CD8-positive, alpha-beta memory T cell (primary cell): ENCODE measurements around the gene RLN3. TPM values are rescaled to one million over a fixed set of nuclear protein-coding genes. Genes with fewer than 3 reads are reported as not detected.
"Not testable (repeated sequence)": the region's sequence is repeated elsewhere in the genome, so short reads cannot be mapped to it uniquely, and the experiment has no call there.

Source experiments
- CTCF ChIA-PET: fragments of 350-600 bp; sonication (Branson Sonifier 250); formaldehyde crosslinking; loops from one replicate; lab custom pipeline; 2021; ENCODE audit warnings: antibody characterized with exemption; lab: Charles Lee
- POLR2A ChIA-PET: fragments of 350-600 bp; sonication (Branson Sonifier 250); formaldehyde crosslinking; loops from one replicate; lab custom pipeline; 2021; ENCODE audit warnings: antibody characterized with exemption; lab: Charles Lee
- DNase-seq, 5 donors: peaks; one replicate each; pipeline versions ENCODE4 v3.0.0 to v3.0.0-alpha.2; 2020 to 2022; ENCODE audit warnings: mixed read lengths in 1 of 5
- H3K27ac ChIP-seq: one replicate; pipeline ENCODE4 v1.7.0; 2013; ENCODE audit warnings: low read depth, mild to moderate bottlenecking, low read length, moderate library complexity
- H3K27me3 ChIP-seq: 2 replicates; pipeline ENCODE4 v1.7.0; 2013; ENCODE audit warnings: low read length, mild to moderate bottlenecking; ENCODE audit not compliant: insufficient read depth, poor library complexity, severe bottlenecking
- H3K36me3 ChIP-seq: 2 replicates; pipeline ENCODE4 v1.7.0; 2013; ENCODE audit warnings: mild to moderate bottlenecking, low read length, moderate library complexity; ENCODE audit not compliant: insufficient read depth
- H3K4me1 ChIP-seq: 2 replicates; pipeline ENCODE4 v1.7.0; 2013; ENCODE audit warnings: mild to moderate bottlenecking, low read length, moderate library complexity; ENCODE audit not compliant: insufficient read depth
- H3K4me3 ChIP-seq: 2 replicates; pipeline ENCODE4 v1.7.0; 2013; ENCODE audit warnings: mild to moderate bottlenecking, low read length
- H3K9me3 ChIP-seq: 2 replicates; pipeline ENCODE4 v1.7.0; 2013; ENCODE audit warnings: mild to moderate bottlenecking, low read length
- H3K27ac Mint-ChIP-seq, 8 donors: one replicate each; pipeline ENCODE4 v1.8.0; 2020 to 2021; ENCODE audit warnings: mixed read lengths in 8 of 8, mild to moderate bottlenecking in 6 of 8, inconsistent platforms in 3 of 8, moderate library complexity in 3 of 8
- H3K27me3 Mint-ChIP-seq, 2 donors: one replicate each; pipeline ENCODE4 v1.8.0; 2020 to 2021; ENCODE audit warnings: mixed read lengths in 2 of 2, mild to moderate bottlenecking in 1 of 2, moderate library complexity in 1 of 2
- H3K36me3 Mint-ChIP-seq, 3 donors: one replicate each; pipeline ENCODE4 v1.8.0; 2020 to 2021; ENCODE audit warnings: mixed read lengths in 3 of 3, inconsistent platforms in 1 of 3, mild to moderate bottlenecking in 1 of 3
- H3K4me1 Mint-ChIP-seq, 3 donors: one replicate each; pipeline ENCODE4 v1.8.0; 2020 to 2021; ENCODE audit warnings: mixed read lengths in 3 of 3, inconsistent platforms in 1 of 3, mild to moderate bottlenecking in 1 of 3
- H3K4me3 Mint-ChIP-seq, 7 donors: one replicate each; pipeline ENCODE4 v1.8.0; 2020 to 2021; ENCODE audit warnings: mixed read lengths in 7 of 7, mild to moderate bottlenecking in 6 of 7, moderate library complexity in 4 of 7, inconsistent platforms in 2 of 7
- H3K9me3 Mint-ChIP-seq, 5 donors: one replicate each; pipeline ENCODE4 v1.8.0; 2020 to 2022; ENCODE audit warnings: mixed read lengths in 5 of 5, mild to moderate bottlenecking in 3 of 5, moderate library complexity in 2 of 5, inconsistent platforms in 1 of 5
- polyA plus RNA-seq: library from polyadenylated mRNA; unstranded; fragments of 300-500 nt; fragmentation: Illumina TruSeq; gene quantifications from one replicate; pipeline ENCODE4 v1.2.3, GENCODE V29; 2021
- total RNA-seq, 2 experiments: library from RNA; stranded (reverse); gene quantifications; one replicate each; pipeline ENCODE4 v1.2.3, GENCODE V29; 2021

The RLN3 gene
- total and polyA plus RNA-seq, 3 experiments from 2014 or later, result not detected

- peaks cover 3 to 68% (median 7%) of the 10 kb centered on the region in 3 donors for H3K36me3 Mint-ChIP-seq
- not testable (repeated sequence) for H3K4me3 ChIP-seq, H3K9me3 ChIP-seq, H3K4me1 ChIP-seq, H3K9me3 Mint-ChIP-seq, H3K27me3 ChIP-seq, H3K27me3 Mint-ChIP-seq
- Histone ChIP-seq H3K36me3 (peaks cover 31% of the 10 kb centered on the region), H3K27ac (peak overlapping the region; percentile 60)
- H3K4me3 Mint-ChIP-seq, result peak overlapping the region in 3 of 7 donors; percentile 8 to 61 (median 17)
- peaks cover 13 to 18% (median 17%) of the 10 kb centered on the region in 3 donors for H3K4me1 Mint-ChIP-seq
- peak overlapping the region; percentile 88 to 96 (median 94) for H3K27ac Mint-ChIP-seq
- DNase-seq, result peak; percentile 19 to 63 (median 35)
- ChIA-PET POLR2A (interaction anchor here (2.0 kb wide), 1 partner anchor 11 kb away, joined by 6 read pairs; the partner anchor contains the start of gene IL27RA), CTCF (interaction anchor here (0.6 to 2.7 kb wide), 12 partner anchors 8 to 306 kb away, joined by 3 to 22 read pairs (median 4); no protein-coding TSS in a partner anchor)
These were observed 15.0 kb downstream of the RLN3 start for GRCh38 chr19:14042659-14043608.

DNA sequence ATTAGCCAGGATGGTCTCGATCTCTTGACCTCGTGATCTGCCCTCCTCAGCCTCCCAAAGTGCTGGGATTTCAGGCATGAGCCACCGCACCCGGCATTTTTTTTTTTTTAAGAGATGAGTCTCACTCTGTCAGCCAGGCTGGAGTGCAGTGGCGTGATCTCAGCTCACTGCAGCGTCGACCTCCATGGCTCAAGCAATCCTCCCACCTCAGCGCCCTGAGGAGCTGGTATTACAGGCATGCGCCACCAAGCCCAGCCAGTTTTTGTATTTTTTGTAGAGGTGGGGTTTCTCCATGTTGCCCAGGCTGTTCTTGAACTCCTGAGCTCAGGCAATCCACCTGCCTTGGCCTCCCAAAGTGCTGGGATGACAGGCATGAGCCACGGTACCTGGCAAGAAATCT, 19.9 kb downstream of the RLN3 start:
- DNase-seq, H3K4me3 ChIP-seq, H3K27me3 Mint-ChIP-seq, H3K27ac Mint-ChIP-seq, H3K9me3 Mint-ChIP-seq, H3K9me3 ChIP-seq, H3K4me1 ChIP-seq, H3K27me3 ChIP-seq, H3K27ac ChIP-seq, H3K4me3 Mint-ChIP-seq: not testable (repeated sequence)
- CTCF ChIA-PET, result interaction anchor here (0.6 to 4.5 kb wide), 28 partner anchors 9 to 168 kb away, joined by 3 to 35 read pairs (median 4); partner anchors contain the start of genes IL27RA, MISP3 and RFX1
- H3K36me3 Mint-ChIP-seq, result peaks cover 10 to 66% (median 18%) of the 10 kb centered on the region in 3 donors
- H3K4me1 Mint-ChIP-seq, result peaks cover 4 to 12% (median 4%) of the 10 kb centered on the region in 3 donors
- POLR2A ChIA-PET, result interaction anchor here (0.7 to 1.2 kb wide), 4 partner anchors 8 to 509 kb away, joined by 4 to 5 read pairs (median 4); partner anchors contain the start of gene IL27RA
- peaks cover 30% of the 10 kb centered on the region for H3K36me3 ChIP-seq

DNA sequence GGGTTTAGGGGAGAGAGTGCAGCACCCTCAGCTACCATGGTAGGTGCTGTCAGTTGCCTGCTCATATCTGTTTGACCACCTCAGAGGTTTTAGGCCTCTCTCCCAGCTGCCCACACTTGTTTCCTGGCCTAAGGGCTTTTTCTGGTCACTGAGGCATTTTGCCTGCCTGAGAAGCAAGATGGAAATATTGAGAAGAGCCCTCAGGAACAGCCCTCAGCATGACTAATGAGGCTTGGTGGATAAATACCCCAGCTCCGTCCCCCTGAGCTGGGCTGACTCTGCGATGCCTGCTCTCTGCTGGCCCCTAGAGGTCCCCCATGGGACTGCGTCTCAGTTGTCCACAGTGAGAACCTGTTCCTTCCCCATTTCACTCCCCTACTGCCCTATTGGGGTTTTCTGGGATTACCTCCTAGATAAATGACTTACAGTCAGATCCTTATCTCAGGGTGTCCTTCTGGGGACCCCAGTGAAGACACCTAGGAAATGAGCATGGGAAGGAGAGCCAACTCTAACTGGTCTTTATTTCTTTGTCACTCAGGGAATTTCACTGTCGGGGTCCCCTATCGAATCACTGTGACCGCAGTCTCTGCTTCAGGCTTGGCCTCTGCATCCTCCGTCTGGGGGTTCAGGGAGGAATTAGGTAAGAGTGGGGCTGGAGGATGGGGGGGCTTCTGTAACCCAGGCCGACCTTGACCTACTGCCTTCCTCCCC, 20.6 kb downstream of the RLN3 start:
- ChIA-PET POLR2A (interaction anchor here (0.7 to 1.2 kb wide), 2 partner anchors 17 to 333 kb away, joined by 5 to 8 read pairs; partner anchors contain the start of gene IL27RA), CTCF (interaction anchor here (0.6 to 4.5 kb wide), 29 partner anchors 9 to 169 kb away, joined by 3 to 35 read pairs (median 4); partner anchors contain the start of genes IL27RA, MISP3 and RFX1)
- no peak overlapping the region for H3K27ac ChIP-seq
- no peaks in the 10 kb centered on the region for H3K4me1 ChIP-seq
- peak; percentile 51 to 82 (median 66) for DNase-seq
- peaks cover 8 to 64% (median 14%) of the 10 kb centered on the region in 3 donors for H3K36me3 Mint-ChIP-seq
- no peak overlapping the region for H3K4me3 ChIP-seq
- H3K4me3 Mint-ChIP-seq, result no peak overlapping the region
- no peaks in the 10 kb centered on the region for H3K9me3 Mint-ChIP-seq
- H3K36me3 ChIP-seq, result peaks cover 30% of the 10 kb centered on the region
- peak overlapping the region; percentile 13 to 87 (median 76) for H3K27ac Mint-ChIP-seq
- H3K27me3 ChIP-seq, result no peaks in the 10 kb centered on the region
- peaks cover 0 to 9% (median 1%) of the 10 kb centered on the region in 3 donors for H3K4me1 Mint-ChIP-seq
- H3K9me3 ChIP-seq, result no peaks in the 10 kb centered on the region
- no peaks in the 10 kb centered on the region for H3K27me3 Mint-ChIP-seq

DNA sequence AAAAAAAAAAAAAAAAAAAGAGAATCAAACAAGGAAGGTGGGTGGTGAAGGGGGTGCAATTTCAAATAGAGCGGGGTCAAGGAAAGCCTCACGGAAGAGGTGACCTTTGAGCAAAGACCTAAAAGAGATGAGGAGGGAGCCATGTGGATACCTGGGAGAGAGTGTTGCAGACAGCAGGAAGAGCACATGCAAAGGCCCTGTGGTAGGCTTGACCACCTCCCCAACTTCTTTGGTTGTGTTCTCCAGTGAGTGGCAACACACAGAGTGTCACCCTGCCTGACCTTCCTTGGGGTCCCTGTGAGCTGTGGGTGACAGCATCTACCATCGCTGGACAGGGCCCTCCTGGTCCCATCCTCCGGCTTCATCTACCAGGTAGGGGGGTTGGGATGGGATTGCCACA, 22.6 kb downstream of the RLN3 start:
- H3K4me3 Mint-ChIP-seq, result no peak overlapping the region
- Histone ChIP-seq H3K27me3 (no peaks in the 10 kb centered on the region), H3K36me3 (peaks cover 30% of the 10 kb centered on the region), H3K9me3 (no peaks in the 10 kb centered on the region), H3K27ac (no peak overlapping the region), H3K4me3 (no peak overlapping the region), H3K4me1 (no peaks in the 10 kb centered on the region)
- no peak for DNase-seq
- H3K9me3 Mint-ChIP-seq, result no peaks in the 10 kb centered on the region
- peaks cover 0 to 9% (median 3%) of the 10 kb centered on the region in 3 donors for H3K4me1 Mint-ChIP-seq
- no peaks in the 10 kb centered on the region for H3K27me3 Mint-ChIP-seq
- POLR2A ChIA-PET, result no interaction called here
- H3K36me3 Mint-ChIP-seq, result peaks cover 8 to 61% (median 14%) of the 10 kb centered on the region in 3 donors
- H3K27ac Mint-ChIP-seq, result peak overlapping the region in 1 of 8 donors; percentile 74
- CTCF ChIA-PET, result interaction anchor here (0.7 to 4.5 kb wide), 4 partner anchors 8 to 182 kb away, joined by 3 to 35 read pairs (median 8); no protein-coding TSS in a partner anchor

GRCh38 chr19:14050961-14051360, 23.0 kb downstream of the RLN3 start:
- DNase-seq, H3K4me3 ChIP-seq, H3K27me3 Mint-ChIP-seq, H3K27me3 ChIP-seq, H3K9me3 Mint-ChIP-seq, H3K27ac ChIP-seq, H3K9me3 ChIP-seq, POLR2A ChIA-PET, H3K4me1 ChIP-seq, H3K4me1 Mint-ChIP-seq, H3K4me3 Mint-ChIP-seq: not testable (repeated sequence)
- CTCF ChIA-PET, result interaction anchor here (1.2 to 4.5 kb wide), 3 partner anchors 8 to 19 kb away, joined by 4 to 35 read pairs (median 11); no protein-coding TSS in a partner anchor
- peaks cover 8 to 57% (median 14%) of the 10 kb centered on the region in 3 donors for H3K36me3 Mint-ChIP-seq
- peaks cover 30% of the 10 kb centered on the region for H3K36me3 ChIP-seq
- peak overlapping the region in 1 of 8 donors; percentile 29 for H3K27ac Mint-ChIP-seq

DNA sequence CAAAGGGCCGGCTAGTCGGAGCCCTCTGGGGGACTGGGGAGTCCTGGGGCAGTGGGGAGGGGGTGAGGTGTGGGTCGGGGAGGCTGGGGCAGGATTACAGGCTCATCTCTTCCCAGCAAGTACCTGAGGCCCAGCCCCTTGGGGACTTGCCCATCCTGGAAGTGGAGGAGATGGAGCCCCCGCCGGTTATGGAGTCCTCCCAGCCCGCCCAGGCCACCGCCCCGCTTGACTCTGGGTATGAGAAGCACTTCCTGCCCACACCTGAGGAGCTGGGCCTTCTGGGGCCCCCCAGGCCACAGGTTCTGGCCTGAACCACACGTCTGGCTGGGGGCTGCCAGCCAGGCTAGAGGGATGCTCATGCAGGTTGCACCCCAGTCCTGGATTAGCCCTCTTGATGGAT, 24.0 kb downstream of the RLN3 start:
- peaks cover 30% of the 10 kb centered on the region for H3K36me3 ChIP-seq
- CTCF ChIA-PET, result interaction anchor here (2.9 to 4.5 kb wide), 2 partner anchors 7 to 18 kb away, joined by 11 to 35 read pairs; no protein-coding TSS in a partner anchor

DNA sequence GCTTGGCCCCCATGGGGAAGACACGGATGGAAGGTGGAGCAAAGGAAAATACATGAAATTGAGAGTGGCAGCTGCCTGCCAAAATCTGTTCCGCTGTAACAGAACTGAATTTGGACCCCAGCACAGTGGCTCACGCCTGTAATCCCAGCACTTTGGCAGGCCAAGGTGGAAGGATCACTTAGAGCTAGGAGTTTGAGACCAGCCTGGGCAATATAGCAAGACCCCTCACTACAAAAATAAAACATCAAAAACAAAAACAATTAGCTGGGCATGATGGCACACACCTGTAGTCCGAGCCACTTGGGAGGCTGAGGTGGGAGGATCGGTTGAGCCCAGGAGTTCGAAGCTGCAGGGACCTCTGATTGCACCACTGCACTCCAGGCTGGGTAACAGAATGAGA, 24.5 kb downstream of the RLN3 start:
- Histone ChIP-seq H3K27me3 (no peaks in the 10 kb centered on the region), H3K36me3 (peaks cover 30% of the 10 kb centered on the region), H3K4me1 (no peaks in the 10 kb centered on the region), H3K27ac (no peak overlapping the region), H3K9me3 (no peaks in the 10 kb centered on the region), H3K4me3 (no peak overlapping the region)
- no peak overlapping the region for H3K4me3 Mint-ChIP-seq
- POLR2A ChIA-PET, result interaction anchor here (0.6 to 0.7 kb wide), 2 partner anchors 65 to 264 kb away, joined by 3 to 12 read pairs; partner anchors contain the start of gene PRKACA
- peaks cover 0 to 8% (median 3%) of the 10 kb centered on the region in 3 donors for H3K4me1 Mint-ChIP-seq
- DNase-seq, result no peak
- CTCF ChIA-PET, result interaction anchor here (0.7 to 2.9 kb wide), 5 partner anchors 18 to 171 kb away, joined by 3 to 11 read pairs (median 3); partner anchors contain the start of gene MISP3
- H3K27me3 Mint-ChIP-seq, result no peaks in the 10 kb centered on the region
- peaks cover 8 to 46% (median 14%) of the 10 kb centered on the region in 3 donors for H3K36me3 Mint-ChIP-seq
- H3K9me3 Mint-ChIP-seq, result no peaks in the 10 kb centered on the region
- peak overlapping the region in 2 of 8 donors; percentile 74 to 88 for H3K27ac Mint-ChIP-seq

More for the DNA sequence above, 24.0 kb downstream of the RLN3 start:
- POLR2A ChIA-PET, result no interaction called here
- Mint-ChIP-seq H3K27ac (peak overlapping the region in 2 of 8 donors; percentile 74 to 88), H3K27me3 (no peaks in the 10 kb centered on the region), H3K36me3 (peaks cover 8 to 48% (median 14%) of the 10 kb centered on the region in 3 donors), H3K4me3 (no peak overlapping the region), H3K9me3 (no peaks in the 10 kb centered on the region), H3K4me1 (peaks cover 0 to 7% (median 3%) of the 10 kb centered on the region in 3 donors)
- Histone ChIP-seq H3K27ac (no peak overlapping the region), H3K4me3 (no peak overlapping the region), H3K9me3 (no peaks in the 10 kb centered on the region), H3K4me1 (no peaks in the 10 kb centered on the region), H3K27me3 (no peaks in the 10 kb centered on the region)
- DNase-seq, result no peak
